Activated CD8-positive, alpha-beta memory T cell treated with anti-CD3 and anti-CD28 coated beads, Interleukin-2, amount 50 U/mL, for 1 hour (primary cell): Measurements from ENCODE around the gene NPHP4.
"Not testable (repeated sequence)": the region's sequence is repeated elsewhere in the genome, so short reads cannot be mapped to it uniquely, and the experiment has no call there.

ENCODE experiments used
- DNase-seq: peaks from one replicate; pipeline ENCODE4 v3.0.0-alpha.2; 2020; ENCODE audit errors: extremely low read depth

Gene NPHP4

DNA sequence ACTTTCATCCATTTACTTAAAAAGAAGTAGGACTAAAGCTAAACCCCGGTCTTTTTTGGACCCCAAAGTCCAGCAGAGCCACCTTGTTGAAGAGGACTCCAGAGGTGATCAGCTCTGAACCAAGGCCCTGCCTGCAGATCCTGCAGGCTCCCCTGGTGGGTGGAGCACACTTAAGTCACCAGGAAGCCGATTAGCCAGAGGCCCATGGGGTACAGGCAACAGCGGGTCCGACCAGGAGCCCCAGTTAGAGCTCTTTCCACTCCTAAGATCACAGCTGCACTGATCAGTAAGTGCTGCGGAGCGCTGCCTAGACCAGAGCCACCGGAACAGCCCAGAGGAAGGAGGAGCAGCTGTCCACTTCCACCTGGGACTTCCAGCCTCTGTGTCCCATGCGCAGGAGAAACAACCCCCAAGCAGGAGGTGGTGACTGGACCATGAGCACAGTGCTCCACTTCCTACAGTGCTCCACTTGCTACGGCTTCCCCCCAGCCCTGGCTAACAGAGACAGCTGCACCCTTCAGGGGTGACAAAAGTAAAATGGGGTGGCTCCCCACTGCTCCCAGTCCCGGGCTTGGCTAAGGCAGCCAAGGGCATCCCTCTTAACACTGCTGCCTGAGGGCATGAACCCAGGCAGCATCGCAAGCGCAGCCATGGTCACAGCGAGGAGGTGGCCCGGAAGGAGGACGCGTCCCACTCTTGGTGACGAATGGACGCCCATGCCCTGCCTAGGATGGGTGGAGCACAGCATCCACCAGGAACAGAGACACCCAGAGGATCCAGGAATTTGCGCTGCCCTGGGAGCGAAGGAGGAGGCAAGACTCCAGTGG is 58.0 kb downstream of the NPHP4 start:
- no peak for DNase-seq

DNA sequence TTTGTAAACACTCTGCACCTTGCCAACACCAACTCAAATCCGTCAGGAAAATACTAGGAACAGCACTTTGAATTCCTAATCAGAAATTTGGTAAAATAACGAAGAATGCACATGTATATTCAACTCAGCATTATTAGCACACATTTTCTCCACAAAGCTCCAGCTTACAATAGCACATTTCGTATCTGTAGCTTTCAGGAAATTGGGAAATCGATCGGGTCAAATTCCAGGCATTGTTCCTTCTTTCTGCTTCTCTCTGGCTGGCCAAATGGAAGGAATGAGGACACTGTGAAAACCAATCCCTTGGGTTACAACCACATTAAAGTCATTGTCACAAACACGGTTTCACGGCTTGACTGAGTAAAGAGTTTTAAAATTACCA is 58.6 kb downstream of the NPHP4 start:
- DNase-seq, result no peak

GRCh38 chr1:5933050-5933449 is 59.2 kb downstream of the NPHP4 start:
- DNase-seq, result no peak

- DNase-seq, result no peak
Observed at GRCh38 chr1:5928714-5929400, 63.4 kb downstream of the NPHP4 start.

DNA sequence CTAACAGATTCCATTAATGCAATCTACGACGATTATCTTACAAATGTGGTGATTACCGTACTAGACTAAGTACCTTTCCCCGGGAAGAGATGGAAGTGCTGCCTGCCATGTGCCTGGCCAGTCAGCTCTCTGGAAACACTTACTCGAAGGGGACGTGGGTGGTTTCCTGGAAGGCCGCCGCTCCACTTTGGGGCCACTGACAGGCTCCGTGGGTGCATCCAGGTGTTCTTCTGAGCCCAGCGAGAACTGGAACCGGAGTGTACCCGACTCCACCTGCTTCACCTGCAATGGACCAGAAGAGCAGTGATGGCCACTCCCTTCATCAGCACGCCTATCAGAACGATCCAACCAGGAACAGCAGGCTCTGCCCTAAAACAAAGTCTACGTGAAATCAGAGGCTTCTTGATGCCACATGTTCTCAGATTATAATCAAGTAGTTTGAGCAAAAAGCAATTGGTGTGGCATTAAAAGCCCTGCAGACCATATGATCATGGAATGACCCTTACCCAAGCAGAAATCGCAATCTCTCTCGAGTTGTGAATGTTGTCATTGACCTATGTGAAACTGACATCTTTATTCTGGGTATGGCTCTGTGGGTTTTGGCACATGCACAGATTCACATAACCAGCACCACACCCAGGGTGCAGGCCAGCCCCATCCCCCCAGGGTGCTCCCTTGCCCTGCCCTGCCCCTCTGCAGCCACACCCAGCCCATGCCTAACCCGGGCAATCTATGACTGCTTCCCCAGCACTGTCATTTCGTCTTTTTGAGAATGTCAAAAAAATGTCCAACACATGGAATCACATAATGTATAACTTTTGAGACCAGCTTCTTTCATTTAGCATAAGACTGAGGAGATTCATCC is 64.5 kb downstream of the NPHP4 start:
- DNase-seq, result no peak

DNA sequence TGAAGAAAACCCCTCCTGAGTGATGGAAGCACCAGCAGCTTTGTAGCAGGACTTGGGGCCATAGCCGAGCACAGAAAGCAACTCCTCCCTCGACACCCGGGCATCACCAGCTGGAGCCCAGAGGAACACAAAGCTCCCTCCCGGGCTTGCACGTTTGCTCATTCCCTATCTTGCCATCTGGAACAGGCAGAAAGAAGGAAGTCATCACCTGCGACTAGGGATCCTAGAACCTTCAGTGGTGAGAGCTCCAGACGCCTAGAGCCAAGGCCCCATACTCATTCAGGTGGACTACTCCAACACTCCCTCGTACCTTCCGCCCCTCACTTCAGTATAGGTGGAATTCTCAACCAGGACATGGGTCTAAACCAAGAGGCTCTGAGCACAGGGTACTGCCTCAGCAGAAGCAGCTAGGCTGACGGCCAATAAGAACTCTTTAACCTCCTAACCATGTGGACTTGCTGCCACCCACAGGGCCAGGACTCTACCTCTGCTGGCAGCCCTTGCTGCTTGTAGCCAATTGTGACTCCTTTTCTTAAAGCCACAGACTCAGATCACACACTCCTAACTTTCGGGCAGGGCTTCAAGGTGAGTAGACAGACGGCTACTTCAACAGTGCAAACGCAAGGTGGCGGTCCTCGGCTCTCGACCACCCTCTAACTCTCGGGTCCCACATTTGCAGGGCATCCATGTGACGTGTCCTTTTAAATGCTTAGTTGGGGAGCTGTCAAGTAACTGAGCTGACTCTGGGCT is 65.4 kb downstream of the NPHP4 start:
- DNase-seq, result no peak

DNA sequence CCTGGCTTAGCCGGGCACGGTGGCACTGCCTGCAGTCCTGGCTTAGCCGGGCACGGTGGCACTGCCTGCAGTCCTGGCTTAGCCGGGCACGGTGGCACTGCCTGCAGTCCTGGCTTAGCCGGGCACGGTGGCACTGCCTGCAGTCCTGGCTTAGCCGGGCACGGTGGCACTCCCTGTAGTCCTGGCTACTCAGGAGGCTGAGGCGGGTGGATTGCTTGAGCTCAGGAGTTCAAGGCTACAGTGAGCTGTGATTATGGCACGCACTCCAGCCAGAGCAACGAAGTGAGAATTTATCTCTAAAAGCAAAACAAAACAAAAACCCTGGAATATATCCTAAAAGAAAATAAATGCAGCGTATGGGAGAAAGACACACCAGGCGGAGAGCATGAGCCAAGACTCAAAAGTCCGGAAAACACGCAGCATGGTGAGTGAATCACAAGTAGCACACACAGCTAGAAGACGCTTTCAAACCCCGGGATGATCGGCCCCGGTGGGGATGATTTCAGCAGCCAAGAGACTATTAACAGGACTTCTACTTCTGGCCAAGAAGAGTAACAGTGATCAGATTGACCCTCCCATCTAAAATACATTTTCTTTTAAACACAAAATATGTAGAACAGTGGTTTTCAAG is 69.4 kb downstream of the NPHP4 start:
- not testable (repeated sequence) for DNase-seq

- no peak for DNase-seq
Observed at GRCh38 chr1:5921671-5922070, 70.6 kb downstream of the NPHP4 start.

DNA sequence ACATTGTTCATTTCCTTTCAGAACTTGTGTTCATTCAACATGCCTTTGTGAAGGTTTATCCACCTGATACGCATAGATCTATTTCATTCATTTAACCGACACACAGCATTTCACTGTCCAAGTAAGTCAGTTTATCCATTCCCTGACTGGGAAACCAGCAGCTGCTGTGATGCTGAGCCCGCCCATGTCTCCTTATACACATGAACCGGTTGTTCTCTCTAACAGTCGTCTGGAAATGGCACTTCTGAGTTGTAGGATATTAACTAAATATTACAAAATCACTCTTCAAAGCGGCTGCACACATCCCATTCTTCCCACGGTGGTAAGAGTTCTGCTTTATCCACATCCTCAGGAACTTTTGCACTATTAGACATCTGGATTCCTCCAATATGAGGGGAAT is 71.1 kb downstream of the NPHP4 start:
- DNase-seq, result no peak

DNA sequence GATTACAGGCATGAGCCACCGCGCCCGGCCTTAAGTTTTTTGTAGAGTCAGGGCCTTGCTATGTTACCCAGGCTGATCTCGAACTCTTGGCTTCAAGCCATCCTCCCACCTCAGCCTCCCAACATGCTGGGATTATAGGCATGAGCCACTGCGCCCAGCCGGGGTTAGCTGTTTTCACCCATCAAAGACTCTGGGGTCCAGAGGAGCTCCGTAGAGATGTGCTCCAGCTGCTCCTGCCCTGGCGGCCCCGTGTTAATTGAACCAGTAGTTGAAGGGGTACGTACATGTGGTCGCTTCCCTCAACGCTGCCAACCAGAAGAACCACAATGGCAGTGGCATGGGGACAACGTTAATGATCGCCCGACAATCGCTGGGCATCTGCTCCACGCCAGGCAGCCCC is 72.0 kb downstream of the NPHP4 start:
- no peak for DNase-seq

DNA sequence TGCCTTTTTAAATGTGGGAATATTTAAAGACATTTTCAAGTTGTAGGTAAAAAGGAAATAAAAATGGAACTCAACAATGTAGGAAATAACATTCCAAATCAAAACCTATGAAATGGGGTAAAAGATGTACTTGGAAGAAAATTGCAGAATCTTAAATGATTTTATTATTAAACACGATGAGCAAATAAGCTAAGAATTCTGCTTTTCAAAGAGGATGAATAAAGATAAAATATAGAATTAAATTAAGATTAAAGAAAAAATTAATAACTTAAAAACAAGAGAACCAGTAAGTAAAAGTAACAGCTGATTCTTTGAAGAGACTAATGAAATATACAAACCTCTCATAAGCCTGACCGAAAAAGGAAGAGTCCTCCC is 74.0 kb downstream of the NPHP4 start:
- no peak for DNase-seq

GRCh38 chr1:5917591-5918274 is 74.5 kb downstream of the NPHP4 start:
- no peak for DNase-seq

DNA sequence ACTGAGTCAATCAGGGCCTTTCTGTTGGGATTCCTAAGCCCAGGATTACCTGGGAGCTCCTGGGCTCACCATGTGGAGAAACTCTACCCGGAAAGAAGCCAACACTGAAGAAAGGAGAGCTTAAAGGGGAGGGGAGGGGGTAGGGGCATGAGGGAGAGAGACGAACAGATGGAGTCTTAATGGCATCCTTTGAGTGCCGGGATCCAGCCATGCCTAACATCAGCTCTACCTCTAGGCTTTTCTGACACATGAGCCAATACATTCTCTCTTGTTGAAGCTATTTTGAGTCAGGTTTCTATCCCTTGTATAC is 75.0 kb downstream of the NPHP4 start:
- DNase-seq, result no peak

DNA sequence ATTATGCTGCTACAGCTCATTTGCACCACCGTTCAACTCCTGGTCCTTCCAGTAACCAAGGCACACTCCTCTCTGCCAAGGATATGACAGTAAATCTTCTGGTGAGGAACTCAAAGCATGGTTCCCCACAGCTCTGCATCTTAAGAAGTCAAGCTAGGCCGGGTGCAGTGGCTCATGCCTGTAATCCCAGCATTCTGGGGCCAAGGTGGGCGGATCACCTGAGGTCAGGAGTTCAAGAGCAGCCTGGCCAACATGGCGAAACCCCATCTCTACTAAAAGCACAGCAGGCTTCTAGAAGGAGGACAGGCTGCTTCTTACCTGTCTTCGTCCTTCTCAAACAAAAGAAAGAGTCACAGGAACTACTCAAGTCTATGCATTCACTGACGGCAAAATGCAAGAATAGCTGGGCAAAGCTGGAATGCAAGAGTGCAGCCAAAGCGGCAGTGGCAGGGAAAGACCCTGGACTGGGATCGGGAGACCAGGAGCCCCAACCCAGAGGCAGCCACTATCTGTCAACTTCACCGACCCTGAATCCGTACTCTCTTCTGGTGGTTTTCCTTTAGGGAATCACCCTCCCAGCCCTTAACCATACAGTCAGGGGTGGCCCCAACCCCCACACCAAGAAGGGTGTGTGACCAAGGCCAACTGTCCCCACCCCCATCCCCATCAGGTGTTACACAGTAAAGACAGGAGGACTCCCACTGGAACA is 75.5 kb downstream of the NPHP4 start:
- no peak for DNase-seq

GRCh38 chr1:5915587-5916571 is 76.3 kb downstream of the NPHP4 start:
- DNase-seq, result no peak

DNA sequence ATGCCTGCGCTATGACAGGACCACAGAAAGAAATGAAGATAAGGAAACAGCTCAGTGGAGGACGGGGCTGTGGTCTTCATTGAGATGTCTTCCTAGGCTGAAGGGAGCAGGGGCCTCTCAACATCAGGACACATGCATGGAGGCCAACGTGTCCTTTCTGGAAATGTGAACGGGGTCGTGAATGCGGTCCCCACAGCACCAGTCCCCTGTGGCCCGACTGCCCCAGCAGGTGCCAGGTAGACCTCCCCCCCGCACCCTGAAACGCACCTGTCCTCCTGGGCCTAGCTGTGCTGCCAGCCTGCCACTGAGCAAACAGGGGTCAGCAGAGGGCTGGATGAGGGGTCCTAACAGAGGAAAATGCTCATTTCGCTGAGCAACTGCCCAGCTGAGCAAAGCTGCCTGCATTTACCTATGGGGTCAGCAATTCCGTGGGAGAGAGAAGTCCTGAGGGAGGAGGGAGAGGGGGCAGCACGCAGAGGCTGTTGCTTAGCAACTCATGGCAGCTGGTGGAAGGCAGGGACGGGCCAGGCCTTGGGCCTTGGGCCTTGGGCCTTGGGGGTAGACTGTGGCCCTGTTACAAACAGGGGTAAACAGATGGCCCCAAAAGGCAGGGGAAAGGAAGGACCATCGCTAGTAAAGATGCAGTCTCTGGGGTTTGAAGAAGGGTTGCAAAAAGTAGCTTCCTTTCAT is 77.4 kb downstream of the NPHP4 start:
- no peak for DNase-seq

DNA sequence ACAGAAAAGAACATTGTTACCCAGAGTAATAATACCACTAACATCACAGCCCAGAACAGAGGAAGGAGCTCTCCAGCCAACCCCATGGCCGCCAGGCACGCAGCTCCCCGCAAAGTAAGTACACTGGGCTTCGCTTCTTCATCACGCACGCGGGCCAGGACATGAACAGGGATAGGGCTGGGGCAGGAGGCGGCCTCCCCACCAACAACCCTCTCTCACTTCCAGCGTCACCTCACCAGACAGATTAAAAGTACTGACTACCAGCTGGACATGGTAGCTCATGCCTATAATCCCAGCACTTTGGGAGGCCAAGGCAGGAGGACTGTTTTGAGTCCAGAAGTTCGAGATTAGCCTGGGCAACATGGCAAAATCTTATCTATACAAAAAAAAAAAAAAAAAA is 78.3 kb downstream of the NPHP4 start:
- DNase-seq, result no peak

- DNase-seq, result no peak
Observed at GRCh38 chr1:5913078-5913845, 79.0 kb downstream of the NPHP4 start.
